Osteoblast (primary cell): ENCODE results near the gene SEPTIN12. TPM values are rescaled to one million over a fixed set of nuclear protein-coding genes. Genes with fewer than 3 reads are reported as not detected.

Source experiments
- DNase-seq: peaks from one replicate; pipeline ENCODE4 v3.0.0; 2011; ENCODE audit warnings: low spot score, mixed read lengths; ENCODE audit not compliant: insufficient read length; ENCODE audit errors: missing footprints
- H2AFZ ChIP-seq: 2 replicates; pipeline ENCODE4 v1.6.0; 2011; ENCODE audit warnings: mild to moderate bottlenecking, low read length
- H3K27ac ChIP-seq: 2 replicates; pipeline ENCODE4 v1.5.1; 2011; ENCODE audit warnings: mild to moderate bottlenecking, low read depth, low read length, moderate library complexity
- H3K27me3 ChIP-seq: 2 replicates; pipeline ENCODE4 v1.6.0; 2012; ENCODE audit warnings: mild to moderate bottlenecking, control low read depth, inconsistent platforms, low read length, moderate library complexity; ENCODE audit not compliant: insufficient read depth
- H3K36me3 ChIP-seq: 2 replicates; pipeline ENCODE4 v1.5.1; 2011; ENCODE audit warnings: mild to moderate bottlenecking, low read length, control low read depth, moderate library complexity; ENCODE audit not compliant: insufficient read depth
- H3K4me1 ChIP-seq: 2 replicates; pipeline ENCODE4 v1.5.1; 2011; ENCODE audit warnings: mild to moderate bottlenecking, low read length, control low read depth, moderate library complexity; ENCODE audit not compliant: insufficient read depth
- H3K4me2 ChIP-seq: 2 replicates; pipeline ENCODE4 v1.6.0; 2011; ENCODE audit warnings: mild to moderate bottlenecking, low read length; ENCODE audit not compliant: insufficient read depth
- H3K4me3 ChIP-seq: fragments of 200-600 bp; sonication (generic); 3 replicates; pipeline ENCODE4 v1.5.1; 2012; ENCODE audit warnings: mild to moderate bottlenecking, low read length, inconsistent platforms; ENCODE audit not compliant: insufficient read depth
- H3K79me2 ChIP-seq: 2 replicates; pipeline ENCODE4 v1.6.0; 2012; ENCODE audit warnings: mild to moderate bottlenecking, low read length, control low read depth, inconsistent platforms; ENCODE audit not compliant: insufficient read depth
- H3K9me3 ChIP-seq: 2 replicates; pipeline ENCODE4 v1.5.1; 2011; ENCODE audit warnings: low read depth, low read length, control low read depth
- H4K20me1 ChIP-seq: 2 replicates; pipeline ENCODE4 v1.6.0; 2012; ENCODE audit warnings: mild to moderate bottlenecking, low read length, control low read depth; ENCODE audit not compliant: insufficient read depth
- total RNA-seq: library from RNA; depleted of rRNA; stranded (reverse); fragments of >200 nt; gene quantifications from 2 replicates; pipeline ENCODE4 v1.2.3, GENCODE V29; 2012
- TF ChIP-seq, protein P1 (sequence below): IDR thresholded peaks from 2 replicates; pipeline ENCODE4 v1.5.1; 2011; ENCODE audit warnings: mild to moderate bottlenecking, low read depth, low read length, moderate library complexity; ENCODE audit errors: extremely low read depth

The SEPTIN12 gene
- total RNA-seq, 1 donor: not detected

DNA sequence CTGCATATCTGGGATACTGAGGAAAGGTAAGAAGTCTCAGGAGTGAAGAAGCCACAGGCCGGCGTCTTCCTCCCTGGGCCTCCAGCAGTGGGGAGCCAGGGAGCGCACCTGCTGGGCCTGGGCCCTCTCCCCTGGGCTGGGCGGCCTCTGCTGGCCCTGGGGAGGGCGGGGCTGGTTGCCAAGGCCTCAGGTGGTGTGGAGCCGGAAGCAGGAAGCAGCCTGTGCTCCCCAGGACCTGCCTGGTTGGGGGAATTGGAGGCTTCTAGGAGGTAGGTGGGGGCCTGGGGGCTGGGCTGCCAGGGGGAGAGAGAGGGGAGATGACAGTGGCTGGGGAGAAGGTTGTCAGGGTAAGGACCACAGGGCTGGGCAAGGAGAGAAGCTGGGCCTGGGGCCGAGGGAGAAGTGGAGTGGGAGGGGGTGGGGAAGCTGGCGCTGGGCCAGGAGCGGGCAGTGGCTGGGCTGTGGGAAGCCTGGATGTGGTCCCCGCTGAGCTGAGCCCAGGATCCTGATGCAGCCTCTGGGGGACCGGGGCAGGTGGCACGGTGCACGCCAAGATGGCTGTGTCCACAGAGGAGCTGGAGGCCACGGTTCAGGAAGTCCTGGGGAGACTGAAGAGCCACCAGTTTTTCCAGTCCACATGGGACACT is 7.2 kb upstream of the SEPTIN12 start, which contains the start of gene SMIM22:
SMIM22 (plus strand) TSS at position 189 of the 647 bp plus-strand sequence; CDS start at position 555, 366 bp downstream.
- Histone ChIP-seq H3K79me2 (no peaks in the 10 kb centered on the region), H3K4me2 (no peak within 1 kb of the TSS), H3K9me3 (no peaks in the 10 kb centered on the region), H2AFZ (no peak within 1 kb of the TSS), H4K20me1 (no peaks in the 10 kb centered on the region), H3K27ac (no peak within 1 kb of the TSS), H3K4me1 (no peaks in the 10 kb centered on the region), H3K27me3 (no peaks in the 10 kb centered on the region), H3K36me3 (no peaks in the 10 kb centered on the region), H3K4me3 (no peak within 1 kb of the TSS)
- DNase-seq: peak; percentile 76
- TF ChIP-seq, protein P1, sequence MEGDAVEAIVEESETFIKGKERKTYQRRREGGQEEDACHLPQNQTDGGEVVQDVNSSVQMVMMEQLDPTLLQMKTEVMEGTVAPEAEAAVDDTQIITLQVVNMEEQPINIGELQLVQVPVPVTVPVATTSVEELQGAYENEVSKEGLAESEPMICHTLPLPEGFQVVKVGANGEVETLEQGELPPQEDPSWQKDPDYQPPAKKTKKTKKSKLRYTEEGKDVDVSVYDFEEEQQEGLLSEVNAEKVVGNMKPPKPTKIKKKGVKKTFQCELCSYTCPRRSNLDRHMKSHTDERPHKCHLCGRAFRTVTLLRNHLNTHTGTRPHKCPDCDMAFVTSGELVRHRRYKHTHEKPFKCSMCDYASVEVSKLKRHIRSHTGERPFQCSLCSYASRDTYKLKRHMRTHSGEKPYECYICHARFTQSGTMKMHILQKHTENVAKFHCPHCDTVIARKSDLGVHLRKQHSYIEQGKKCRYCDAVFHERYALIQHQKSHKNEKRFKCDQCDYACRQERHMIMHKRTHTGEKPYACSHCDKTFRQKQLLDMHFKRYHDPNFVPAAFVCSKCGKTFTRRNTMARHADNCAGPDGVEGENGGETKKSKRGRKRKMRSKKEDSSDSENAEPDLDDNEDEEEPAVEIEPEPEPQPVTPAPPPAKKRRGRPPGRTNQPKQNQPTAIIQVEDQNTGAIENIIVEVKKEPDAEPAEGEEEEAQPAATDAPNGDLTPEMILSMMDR: no peak

DNA sequence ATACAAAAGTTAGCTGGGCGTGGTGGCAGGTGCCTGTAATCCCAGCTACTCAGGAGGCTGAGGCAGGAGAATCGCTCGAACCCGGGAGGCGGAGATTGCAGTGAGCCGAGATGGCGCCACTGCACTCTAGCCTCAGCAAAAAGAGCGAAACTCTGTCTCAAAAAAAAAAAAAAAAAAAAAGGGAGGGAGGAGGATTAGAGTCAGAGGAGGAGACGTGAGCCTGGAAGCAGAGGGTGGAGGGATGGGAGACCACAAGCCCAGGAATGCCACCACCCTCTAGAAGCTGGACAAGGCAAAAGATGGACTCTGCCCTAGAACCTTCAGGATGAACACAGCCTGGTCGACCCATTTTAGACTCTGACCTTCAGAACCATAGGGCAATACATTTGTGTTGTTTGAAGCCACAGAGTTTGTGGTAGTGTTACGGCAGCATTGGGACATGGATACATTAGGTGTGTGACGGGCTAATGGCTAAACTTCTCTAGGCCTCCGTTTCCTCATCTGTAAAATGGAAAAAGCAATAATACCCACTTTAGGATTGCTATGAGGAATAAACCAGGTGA is 4.9 kb upstream of the SEPTIN12 start:
- H3K4me1 ChIP-seq: no peaks in the 10 kb centered on the region
- H3K4me2 ChIP-seq: no peak overlapping the region
- no peak overlapping the region for H3K4me3 ChIP-seq
- H3K9me3 ChIP-seq: no peaks in the 10 kb centered on the region
- no peak overlapping the region for H3K27ac ChIP-seq
- no peaks in the 10 kb centered on the region for H3K27me3 ChIP-seq
- DNase-seq: peak; percentile 46
- no peaks in the 10 kb centered on the region for H3K79me2 ChIP-seq
- no peaks in the 10 kb centered on the region for H4K20me1 ChIP-seq
- H3K36me3 ChIP-seq: no peaks in the 10 kb centered on the region
- TF ChIP-seq, protein P1: no peak
- no peak overlapping the region for H2AFZ ChIP-seq

DNA sequence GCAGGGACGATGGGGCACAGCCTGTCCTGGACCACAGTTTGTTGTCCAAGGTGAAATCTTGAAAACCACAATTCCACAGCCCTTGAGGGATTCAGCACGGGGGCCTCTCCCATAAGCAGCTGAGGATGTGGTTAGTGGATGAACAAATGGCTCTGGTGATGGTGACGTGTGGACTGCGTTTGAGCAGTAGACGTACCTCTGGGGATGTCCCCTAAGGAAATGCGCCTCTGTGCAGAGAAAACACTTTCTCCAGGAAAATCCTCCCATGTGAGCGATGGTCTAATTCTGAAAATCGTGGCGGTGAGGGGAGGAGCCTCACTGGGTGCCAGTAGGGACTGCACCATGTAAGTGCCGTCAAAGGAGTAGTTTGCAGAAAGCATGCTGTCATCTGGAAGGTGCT is 2.7 kb upstream of the SEPTIN12 start:
- H3K9me3 ChIP-seq: no peaks in the 10 kb centered on the region
- H3K4me1 ChIP-seq: no peaks in the 10 kb centered on the region
- H3K27me3 ChIP-seq: no peaks in the 10 kb centered on the region
- TF ChIP-seq, protein P1: no peak
- H3K36me3 ChIP-seq: no peaks in the 10 kb centered on the region
- DNase-seq: peak; percentile 54
- no peak overlapping the region for H2AFZ ChIP-seq
- H3K4me3 ChIP-seq: no peak overlapping the region
- no peaks in the 10 kb centered on the region for H3K79me2 ChIP-seq
- H3K4me2 ChIP-seq: no peak overlapping the region
- no peak overlapping the region for H3K27ac ChIP-seq
- H4K20me1 ChIP-seq: no peaks in the 10 kb centered on the region

DNA sequence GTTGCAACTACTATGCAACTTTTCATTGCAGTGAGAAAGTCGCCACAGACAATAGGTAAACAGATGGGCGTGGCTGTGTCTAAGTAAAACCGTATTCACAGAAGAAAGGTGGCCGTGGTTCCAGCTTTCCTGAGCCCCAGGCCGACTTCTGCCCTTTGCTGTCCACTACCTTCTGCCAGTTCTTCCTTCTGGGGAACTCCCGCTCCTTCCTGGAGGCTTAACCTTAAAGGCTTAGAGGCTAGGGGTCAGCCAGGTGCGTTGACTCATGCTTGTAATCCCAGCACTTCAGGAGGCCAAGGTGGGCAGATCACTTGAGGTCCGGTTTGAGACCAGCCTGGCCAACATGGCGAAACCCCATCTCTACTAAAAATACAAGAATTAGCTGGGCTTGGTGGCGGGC is 2.1 kb upstream of the SEPTIN12 start:
- Histone ChIP-seq H3K4me3 (no peak overlapping the region), H2AFZ (no peak overlapping the region), H4K20me1 (no peaks in the 10 kb centered on the region), H3K36me3 (no peaks in the 10 kb centered on the region), H3K4me1 (no peaks in the 10 kb centered on the region), H3K4me2 (no peak overlapping the region), H3K27me3 (no peaks in the 10 kb centered on the region), H3K9me3 (no peaks in the 10 kb centered on the region), H3K27ac (no peak overlapping the region), H3K79me2 (no peaks in the 10 kb centered on the region)
- peak; percentile 54 for DNase-seq
- TF ChIP-seq, protein P1: no peak
